HCT116 (cell line): ENCODE measurements around the gene IL1R2. TPM values are rescaled to one million over a fixed set of nuclear protein-coding genes. Genes with fewer than 3 reads are reported as not detected.

Experiments
- ATAC-seq: fragments of 200-7000 bp; cut with Tn5 transposase; 2 replicates; pipeline ENCODE4 v1.9.1; 2020; ENCODE audit warnings: mild to moderate bottlenecking, moderate library complexity
- BruUV-seq: library from RNA; stranded (reverse); fragments of 400-500 nt; replicated peaks from 2 replicates; lab custom pipeline; 2021; lab: Mats Ljungman, UMichigan
- CTCF ChIA-PET: fragments of 300-600 bp; sonication (Branson Sonifier 250); formaldehyde crosslinking; loops from one replicate; lab custom pipeline; 2021; ENCODE audit warnings: antibody characterized with exemption; lab: Charles Lee
- POLR2A ChIA-PET: fragments of 300-600, 350-600 bp; sonication (Branson Sonifier 250); formaldehyde crosslinking; loops from one replicate; lab custom pipeline; 2021; ENCODE audit warnings: antibody characterized with exemption; lab: Charles Lee
- RAD21 ChIA-PET, 2 experiments: fragments of 300-600 bp; sonication (Branson Sonifier 250); formaldehyde crosslinking; loops; one replicate each; lab custom pipeline; 2023; ENCODE audit warnings: low total read pairs in 2 of 2; ENCODE audit not compliant: uncharacterized antibody in 2 of 2, unreplicated experiment in 2 of 2, low non-redundant PET in 1 of 2; lab: Charles Lee
- DNase-seq: peaks from one replicate; pipeline ENCODE4 v3.0.0-alpha.2; 2010; ENCODE audit warnings: low read depth, low spot score
- H2AFZ ChIP-seq: fragments of 200-600 bp; shearing (Covaris generic), sonication (generic); 2 replicates; pipeline ENCODE4 v1.6.1; 2017; ENCODE audit warnings: low read depth, mixed run types, mixed read lengths, antibody characterized with exemption, low read length; ENCODE audit not compliant: poor library complexity, severe bottlenecking
- H3K27ac ChIP-seq: 2 replicates; pipeline ENCODE4 v1.5.1; 2012; ENCODE audit warnings: low read depth, low read length
- H3K27me3 ChIP-seq: fragments of 200-600 bp; sonication (generic); 2 replicates; pipeline ENCODE4 v1.6.1; 2016; ENCODE audit warnings: mixed run types, low read length, mixed read lengths; ENCODE audit not compliant: insufficient read depth
- H3K36me3 ChIP-seq, 2 experiments: fragments of 200-500 bp in 1 of 2; fragments of 200-600 bp in 1 of 2; sonication (Bioruptor generic) in 1 of 2; sonication (generic) in 1 of 2; 2 replicates each; pipeline versions ENCODE4 v1.5.1 to v1.6.1; 2014 to 2016; ENCODE audit warnings: low read length in 2 of 2, inconsistent platforms in 1 of 2, mixed read lengths in 1 of 2, mixed run types in 1 of 2; ENCODE audit not compliant: insufficient read depth in 2 of 2, control insufficient read depth in 1 of 2
- H3K4me1 ChIP-seq, 2 experiments: fragments of 200-600 bp in 1 of 2; sonication (generic) in 1 of 2; 2 replicates each; pipeline versions ENCODE4 v1.5.1 to v1.6.1; 2012 to 2017; ENCODE audit warnings: low read length in 2 of 2, inconsistent platforms in 1 of 2, mild to moderate bottlenecking in 1 of 2, mixed read lengths in 1 of 2, mixed run types in 1 of 2, moderate library complexity in 1 of 2; ENCODE audit not compliant: insufficient read depth in 2 of 2, control insufficient read depth in 1 of 2
- H3K4me2 ChIP-seq: fragments of 200-600 bp; sonication (generic); 2 replicates; pipeline ENCODE4 v1.6.1; 2017; ENCODE audit warnings: mixed run types, low read length, mixed read lengths
- H3K4me3 ChIP-seq, 2 experiments: fragments of 200-600 bp in 1 of 2; sonication (generic) in 1 of 2; replicated peaks in 1 of 2; 2 replicates each; pipeline ENCODE4 v1.5.1; 2011 to 2016; ENCODE audit warnings: low read length in 2 of 2, control low read depth in 1 of 2, low read depth in 1 of 2, mild to moderate bottlenecking in 1 of 2, mixed read lengths in 1 of 2, mixed run types in 1 of 2
- H3K79me2 ChIP-seq: fragments of 200-600 bp; sonication (generic); 2 replicates; pipeline ENCODE4 v1.6.1; 2017; ENCODE audit warnings: mild to moderate bottlenecking, mixed run types, low read length, moderate library complexity, mixed read lengths; ENCODE audit not compliant: insufficient read depth
- H3K9ac ChIP-seq: fragments of 200-600 bp; sonication (generic); 2 replicates; pipeline ENCODE4 v1.6.1; 2016; ENCODE audit warnings: low read length, mixed read lengths
- H3K9me2 ChIP-seq: fragments of 200-600 bp; sonication (generic), shearing (Covaris generic); 2 replicates; pipeline ENCODE4 v1.6.1; 2017; ENCODE audit warnings: mixed run types, mild to moderate bottlenecking, moderate library complexity; ENCODE audit not compliant: insufficient read depth
- H3K9me3 ChIP-seq, 2 experiments: fragments of 200-500 bp in 1 of 2; fragments of 200-600 bp in 1 of 2; sonication (Bioruptor generic) in 1 of 2; sonication (generic) in 1 of 2; 2 replicates each; pipeline ENCODE4 v1.6.1; 2014 to 2017; ENCODE audit warnings: low read length in 2 of 2, mixed read lengths in 2 of 2, inconsistent platforms in 1 of 2, low read depth in 1 of 2, mild to moderate bottlenecking in 1 of 2, mixed run types in 1 of 2, moderate library complexity in 1 of 2; ENCODE audit not compliant: control insufficient read depth in 1 of 2, insufficient read depth in 1 of 2
- H4K20me1 ChIP-seq: fragments of 200-600 bp; sonication (generic), shearing (Covaris generic); 2 replicates; pipeline ENCODE4 v1.6.1; 2017; ENCODE audit warnings: mixed run types, mild to moderate bottlenecking, moderate library complexity; ENCODE audit not compliant: insufficient read depth
- CBX3 ChIP-seq: IDR thresholded peaks from 2 replicates; pipeline ENCODE4 v1.6.1; 2012; ENCODE audit warnings: low read depth
- EGR1 ChIP-seq: IDR thresholded peaks from 2 replicates; pipeline ENCODE4 v1.6.1; 2012; ENCODE audit warnings: low read depth
- ELF1 ChIP-seq: IDR thresholded peaks from 2 replicates; pipeline ENCODE4 v1.6.1; 2012; ENCODE audit warnings: low read depth, borderline replicate concordance
- EZH2 ChIP-seq: fragments of 200-600 bp; sonication (generic); IDR thresholded peaks from 2 replicates; pipeline ENCODE4 v1.6.1; 2017; ENCODE audit warnings: antibody characterized with exemption, mixed run types
- EZH2phosphoT487 ChIP-seq: fragments of 200-600 bp; IDR thresholded peaks from 2 replicates; pipeline ENCODE4 v1.6.1; 2018; ENCODE audit warnings: antibody characterized with exemption, borderline replicate concordance
- JUND ChIP-seq: IDR thresholded peaks from 2 replicates; pipeline ENCODE4 v1.6.1; 2012
- POLR2A ChIP-seq: IDR thresholded peaks from 2 replicates; pipeline ENCODE4 v1.7.0; 2011; ENCODE audit warnings: borderline replicate concordance; ENCODE audit not compliant: insufficient read depth, insufficient read length; ENCODE audit errors: extremely low read depth
- POLR2AphosphoS5 ChIP-seq: IDR thresholded peaks from 2 replicates; pipeline ENCODE4 v1.6.1; 2011; ENCODE audit warnings: mild to moderate bottlenecking, low read depth, low read length, moderate library complexity
- RAD21 ChIP-seq: IDR thresholded peaks from 2 replicates; pipeline ENCODE4 v1.6.1; 2012; ENCODE audit warnings: low read depth, mild to moderate bottlenecking
- SIN3A ChIP-seq: IDR thresholded peaks from 2 replicates; pipeline ENCODE4 v1.6.1; 2012; ENCODE audit warnings: low read depth
- SRF ChIP-seq: IDR thresholded peaks from 2 replicates; pipeline ENCODE4 v1.6.1; 2012; ENCODE audit warnings: low read depth
- TCF7L2 ChIP-seq: IDR thresholded peaks from 2 replicates; pipeline ENCODE4 v1.7.0; 2011; ENCODE audit warnings: borderline replicate concordance, inconsistent platforms; ENCODE audit not compliant: insufficient read depth, insufficient read length; ENCODE audit errors: extremely low read depth
- ZFX ChIP-seq: fragments of 450-650 bp; IDR thresholded peaks from 2 replicates; pipeline ENCODE4 v1.6.1; 2017
- ZNF274 ChIP-seq: fragments of 200-500 bp; sonication (Bioruptor generic); IDR thresholded peaks from 2 replicates; pipeline ENCODE4 v1.6.1; 2014; ENCODE audit warnings: mild to moderate bottlenecking, low read depth, low read length, inconsistent platforms
- intact Hi-C: fragments of 100-400 bp; cut with micrococcal nuclease; formaldehyde crosslinking; loops from 2 replicates; pipeline ENCODE4 v1.10.0; 2022
- total RNA-seq: library from RNA; stranded (reverse); gene quantifications from one replicate; pipeline ENCODE4 v1.2.1, GENCODE V29; 2021; ENCODE audit not compliant: unreplicated experiment
- TF ChIP-seq, protein P1 (sequence below), 3 experiments: fragments of 200-600 bp in 1 of 3; sonication (generic) in 1 of 3; IDR thresholded peaks in 2 of 3; conservative IDR thresholded peaks in 1 of 3; 2 replicates each; pipeline ENCODE4 v1.5.1; 2012 to 2017; ENCODE audit warnings: low read depth in 2 of 3, low read length in 2 of 3, antibody characterized with exemption in 1 of 3, borderline replicate concordance in 1 of 3, control low read depth in 1 of 3, mild to moderate bottlenecking in 1 of 3, mixed read lengths in 1 of 3, mixed run types in 1 of 3, moderate library complexity in 1 of 3; ENCODE audit not compliant: insufficient read depth in 1 of 3
- TF ChIP-seq, protein P2 (sequence below): IDR thresholded peaks from 2 replicates; pipeline ENCODE4 v1.6.1; 2011; ENCODE audit warnings: mild to moderate bottlenecking, low read length, moderate library complexity; ENCODE audit not compliant: insufficient replicate concordance; ENCODE audit errors: extremely low read depth
- TF ChIP-seq, protein P3 (sequence below): IDR thresholded peaks from 2 replicates; pipeline ENCODE4 v1.6.1; 2012

The IL1R2 gene
- total RNA-seq, 1 experiment from 2014 or later: 0.52 TPM

DNA sequence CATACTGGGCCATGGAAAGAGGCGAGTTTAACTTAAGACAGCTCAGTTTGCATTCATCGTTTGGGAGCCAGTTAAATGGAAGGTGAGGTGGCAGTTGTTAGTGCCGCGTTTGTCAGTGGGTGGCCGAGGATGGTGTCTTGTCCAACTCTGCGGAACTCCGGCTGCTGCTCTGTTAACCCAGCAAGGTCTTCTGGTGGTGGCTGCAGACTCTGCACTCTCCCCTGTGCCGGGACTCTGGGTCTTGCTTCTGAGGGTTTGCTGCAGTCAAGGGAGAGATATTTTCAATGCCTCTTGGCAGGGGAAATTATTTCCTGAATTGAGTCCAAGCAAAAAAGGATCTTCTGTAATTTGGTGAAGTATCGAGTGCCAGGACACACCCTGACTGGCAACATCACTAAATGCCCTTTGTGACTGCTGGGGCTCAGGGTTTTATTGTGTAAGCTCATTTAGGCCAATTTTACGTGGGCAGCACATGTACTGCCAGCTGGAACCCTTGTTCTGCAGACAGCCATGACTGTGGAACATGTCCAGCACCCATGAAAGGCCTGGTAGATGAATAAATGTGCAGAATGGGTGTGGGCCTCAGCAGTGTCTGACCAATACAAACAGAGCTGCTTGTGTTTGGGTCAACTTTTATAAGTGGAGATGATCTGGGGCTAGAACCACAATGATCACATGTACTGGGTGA, 58.1 kb downstream of the IL1R2 start:
- H3K36me3 ChIP-seq: no peaks in the 10 kb centered on the region
- ChIA-PET POLR2A (no interaction called here), CTCF (no interaction called here), RAD21 (no interaction called here)
- H3K4me2 ChIP-seq: no peak overlapping the region
- H3K27ac ChIP-seq: no peak overlapping the region
- TF ChIP-seq ZFX (no peak), TCF7L2 (no peak), EGR1 (no peak), JUND (no peak), EZH2 (no peak), ELF1 (no peak), SRF (no peak), POLR2A (no peak), CBX3 (no peak), RAD21 (no peak), POLR2AphosphoS5 (no peak), EZH2phosphoT487 (no peak), SIN3A (no peak), ZNF274 (no peak)
- TF ChIP-seq, protein P1, sequence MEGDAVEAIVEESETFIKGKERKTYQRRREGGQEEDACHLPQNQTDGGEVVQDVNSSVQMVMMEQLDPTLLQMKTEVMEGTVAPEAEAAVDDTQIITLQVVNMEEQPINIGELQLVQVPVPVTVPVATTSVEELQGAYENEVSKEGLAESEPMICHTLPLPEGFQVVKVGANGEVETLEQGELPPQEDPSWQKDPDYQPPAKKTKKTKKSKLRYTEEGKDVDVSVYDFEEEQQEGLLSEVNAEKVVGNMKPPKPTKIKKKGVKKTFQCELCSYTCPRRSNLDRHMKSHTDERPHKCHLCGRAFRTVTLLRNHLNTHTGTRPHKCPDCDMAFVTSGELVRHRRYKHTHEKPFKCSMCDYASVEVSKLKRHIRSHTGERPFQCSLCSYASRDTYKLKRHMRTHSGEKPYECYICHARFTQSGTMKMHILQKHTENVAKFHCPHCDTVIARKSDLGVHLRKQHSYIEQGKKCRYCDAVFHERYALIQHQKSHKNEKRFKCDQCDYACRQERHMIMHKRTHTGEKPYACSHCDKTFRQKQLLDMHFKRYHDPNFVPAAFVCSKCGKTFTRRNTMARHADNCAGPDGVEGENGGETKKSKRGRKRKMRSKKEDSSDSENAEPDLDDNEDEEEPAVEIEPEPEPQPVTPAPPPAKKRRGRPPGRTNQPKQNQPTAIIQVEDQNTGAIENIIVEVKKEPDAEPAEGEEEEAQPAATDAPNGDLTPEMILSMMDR (IDR thresholded peaks at IDR 0.05 in 2 of 3, conservative IDR thresholded peaks at IDR 0.05 in 1 of 3; ENCODE audit: borderline replicate concordance in 1 of 3, insufficient read depth in 1 of 3, low read depth in 2 of 3, low read length in 2 of 3): no peak
- TF ChIP-seq, protein P2, sequence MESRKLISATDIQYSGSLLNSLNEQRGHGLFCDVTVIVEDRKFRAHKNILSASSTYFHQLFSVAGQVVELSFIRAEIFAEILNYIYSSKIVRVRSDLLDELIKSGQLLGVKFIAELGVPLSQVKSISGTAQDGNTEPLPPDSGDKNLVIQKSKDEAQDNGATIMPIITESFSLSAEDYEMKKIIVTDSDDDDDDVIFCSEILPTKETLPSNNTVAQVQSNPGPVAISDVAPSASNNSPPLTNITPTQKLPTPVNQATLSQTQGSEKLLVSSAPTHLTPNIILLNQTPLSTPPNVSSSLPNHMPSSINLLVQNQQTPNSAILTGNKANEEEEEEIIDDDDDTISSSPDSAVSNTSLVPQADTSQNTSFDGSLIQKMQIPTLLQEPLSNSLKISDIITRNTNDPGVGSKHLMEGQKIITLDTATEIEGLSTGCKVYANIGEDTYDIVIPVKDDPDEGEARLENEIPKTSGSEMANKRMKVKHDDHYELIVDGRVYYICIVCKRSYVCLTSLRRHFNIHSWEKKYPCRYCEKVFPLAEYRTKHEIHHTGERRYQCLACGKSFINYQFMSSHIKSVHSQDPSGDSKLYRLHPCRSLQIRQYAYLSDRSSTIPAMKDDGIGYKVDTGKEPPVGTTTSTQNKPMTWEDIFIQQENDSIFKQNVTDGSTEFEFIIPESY: no peak
- TF ChIP-seq, protein P3, sequence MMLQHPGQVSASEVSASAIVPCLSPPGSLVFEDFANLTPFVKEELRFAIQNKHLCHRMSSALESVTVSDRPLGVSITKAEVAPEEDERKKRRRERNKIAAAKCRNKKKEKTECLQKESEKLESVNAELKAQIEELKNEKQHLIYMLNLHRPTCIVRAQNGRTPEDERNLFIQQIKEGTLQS: no peak
- ATAC-seq (no peak), DNase-seq (no peak)
- intact Hi-C loops: no loop called here
- no peak overlapping the region for H3K4me3 ChIP-seq
- H3K9me2 ChIP-seq: no peaks in the 10 kb centered on the region
- no peaks in the 10 kb centered on the region for H3K4me1 ChIP-seq
- H3K79me2 ChIP-seq: no peaks in the 10 kb centered on the region
- no peaks in the 10 kb centered on the region for H4K20me1 ChIP-seq
- no TSS peak for BruUV-seq
- no peak overlapping the region for H2AFZ ChIP-seq
- peaks cover 14% of the 10 kb centered on the region; the same call in 1 of the 2 replicates for H3K27me3 ChIP-seq
- no peaks in the 10 kb centered on the region for H3K9me3 ChIP-seq
- H3K9ac ChIP-seq: no peak overlapping the region
